A673 (cell line): Measurements from ENCODE around the gene VAMP5.

Experiments used
- CTCF ChIP-seq: fragments of 300-800, 200-600 bp; sonication (generic); conservative IDR thresholded peaks from 2 replicates; pipeline ENCODE4 v1.5.1; 2017; ENCODE audit warnings: low read depth, mild to moderate bottlenecking, antibody characterized with exemption, low read length, moderate library complexity, mixed read lengths
- EZH2 ChIP-seq: fragments of 200-600 bp; sonication (generic); IDR thresholded peaks from 2 replicates; pipeline ENCODE4 v1.6.1; 2017; ENCODE audit warnings: borderline replicate concordance, low read depth, mild to moderate bottlenecking, mixed read lengths, antibody characterized with exemption, low read length; ENCODE audit not compliant: poor library complexity, severe bottlenecking

DNA sequence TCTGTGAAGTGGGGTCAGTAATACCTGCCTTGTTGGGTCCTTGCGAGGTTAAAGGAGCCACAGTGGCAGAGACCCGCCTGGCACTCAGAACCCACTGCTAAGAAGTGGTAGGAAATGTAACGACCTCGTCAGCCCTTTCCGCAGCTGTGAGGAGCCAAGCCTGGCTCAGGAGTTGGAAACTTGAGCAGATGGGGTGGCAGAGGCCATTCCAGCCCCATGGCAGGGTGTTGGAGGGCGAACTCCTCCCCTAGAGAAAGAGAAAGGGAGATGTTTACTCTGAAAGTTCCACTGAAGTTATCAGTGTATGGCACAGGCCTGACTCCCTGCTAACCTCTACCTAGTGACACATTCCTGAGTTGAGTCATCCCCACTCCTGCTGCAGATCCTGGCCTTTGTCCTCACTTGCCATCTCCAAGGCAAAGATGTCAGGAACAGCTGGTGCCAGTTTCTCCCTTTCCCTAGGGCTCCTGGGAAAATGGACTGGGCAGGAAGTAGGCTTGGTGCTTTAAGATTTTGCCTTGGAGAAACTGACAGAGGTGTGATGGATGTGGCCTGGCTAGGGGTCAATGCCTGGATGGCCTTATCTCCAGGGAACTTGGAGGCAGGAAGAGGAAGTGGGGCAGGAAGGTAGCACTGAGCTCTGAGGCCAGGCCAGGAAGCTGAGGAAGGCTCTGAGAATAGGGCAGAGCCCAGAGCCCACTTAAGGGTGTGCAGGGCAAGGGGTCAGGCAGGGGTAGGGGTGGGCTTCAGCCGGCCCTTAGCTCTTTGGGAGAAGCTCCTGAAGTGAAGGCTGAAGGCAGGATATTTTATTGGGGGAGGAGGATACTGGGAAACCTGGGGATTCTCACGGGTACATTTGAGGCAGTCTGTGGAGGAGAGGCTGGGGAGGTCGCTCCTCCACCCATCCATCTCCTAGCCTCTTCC is 888 bp downstream of the VAMP5 start:
- TF ChIP-seq CTCF (no peak), EZH2 (no peak)
